ENCODE measurements around the gene PTEN.

- TF ChIP-seq CTCF (conservative IDR thresholded peaks at IDR 0.05 in 1 of 2, IDR thresholded peaks at IDR 0.05 in 1 of 2; ENCODE audit: extremely low read depth in 1 of 2, insufficient read depth in 1 of 2, low read depth in 1 of 2, low read length in 2 of 2) (no peak), EZH2 (IDR thresholded peaks at IDR 0.05; ENCODE audit: borderline replicate concordance, low read length) (no peak)
Measured at GRCh38 chr10:87847550-87847949, 15.9 kb upstream of the PTEN start.

Data from mammary epithelial cell (primary cell).